MM.1S (cell line): ENCODE measurements around the gene UGGT2.
A peak's percentile ranks its signal among the peaks of the same experiment; 100 is the strongest.

Experiments used
- CTCF ChIP-seq: fragments of 300-600 bp; sonication (generic); IDR thresholded peaks from 2 replicates; pipeline ENCODE4 v1.5.1; 2016; ENCODE audit warnings: antibody characterized with exemption, low read length, mixed read lengths
- EZH2 ChIP-seq: fragments of 300-600 bp; sonication (generic); optimal IDR thresholded peaks from 2 replicates; pipeline ENCODE3; 2017; ENCODE audit warnings: low read depth, mild to moderate bottlenecking, antibody characterized with exemption, low read length, mixed read lengths
- EZH2phosphoT487 ChIP-seq: fragments of 300-600 bp; sonication (generic); IDR thresholded peaks from 2 replicates; pipeline ENCODE4 v1.6.1; 2018; ENCODE audit warnings: antibody characterized with exemption, low read length

- TF ChIP-seq CTCF (peak; percentile 71), EZH2 (no peak), EZH2phosphoT487 (no peak)
These were observed 22.8 kb upstream of the UGGT2 start for GRCh38 chr13:96075953-96076543.
